ENCODE measurements around the gene TSPO2. TPM values are rescaled to one million over a fixed set of nuclear protein-coding genes. Genes with fewer than 3 reads are reported as not detected.
"Not testable (repeated sequence)": the region's sequence is repeated elsewhere in the genome, so short reads cannot be mapped to it uniquely, and the experiment has no call there.

TSPO2 gene
- total RNA-seq, 1 donor from 2014 or later: not detected

- no peak for DNase-seq
- no peak overlapping the region for H3K27ac Mint-ChIP-seq (ENCODE audit: unreplicated experiment)
- H3K9me3 Mint-ChIP-seq (ENCODE audit: unreplicated experiment): peaks cover 3% of the 10 kb centered on the region
- peaks cover 29% of the 10 kb centered on the region for H3K4me1 Mint-ChIP-seq (ENCODE audit: low read depth, unreplicated experiment)
- no peak for TF ChIP-seq CTCF (IDR thresholded peaks at IDR 0.05; ENCODE audit: partially characterized antibody, unreplicated experiment)
- peaks cover 2% of the 10 kb centered on the region for H3K27me3 Mint-ChIP-seq (ENCODE audit: unreplicated experiment)
- H3K4me3 Mint-ChIP-seq (ENCODE audit: unreplicated experiment): no peak overlapping the region
- no peaks in the 10 kb centered on the region for H3K36me3 Mint-ChIP-seq (ENCODE audit: unreplicated experiment)
Observed at GRCh38 chr6:40998661-40999060, 43.6 kb upstream of the TSPO2 start.

- DNase-seq: no peak
- peaks cover 29% of the 10 kb centered on the region for H3K4me1 Mint-ChIP-seq (ENCODE audit: low read depth, unreplicated experiment)
- peaks cover 3% of the 10 kb centered on the region for H3K9me3 Mint-ChIP-seq (ENCODE audit: unreplicated experiment)
- TF ChIP-seq CTCF (IDR thresholded peaks at IDR 0.05; ENCODE audit: partially characterized antibody, unreplicated experiment): no peak
- H3K36me3 Mint-ChIP-seq (ENCODE audit: unreplicated experiment): no peaks in the 10 kb centered on the region
- no peak overlapping the region for H3K27ac Mint-ChIP-seq (ENCODE audit: unreplicated experiment)
- H3K4me3 Mint-ChIP-seq (ENCODE audit: unreplicated experiment): no peak overlapping the region
- H3K27me3 Mint-ChIP-seq (ENCODE audit: unreplicated experiment): peaks cover 2% of the 10 kb centered on the region
Observed at GRCh38 chr6:40999569-40999968, 42.7 kb upstream of the TSPO2 start.

- H3K4me1 Mint-ChIP-seq (ENCODE audit: low read depth, unreplicated experiment): peaks cover 29% of the 10 kb centered on the region
- no peak for TF ChIP-seq CTCF (IDR thresholded peaks at IDR 0.05; ENCODE audit: partially characterized antibody, unreplicated experiment)
- H3K27me3 Mint-ChIP-seq (ENCODE audit: unreplicated experiment): peaks cover 2% of the 10 kb centered on the region
- H3K9me3 Mint-ChIP-seq (ENCODE audit: unreplicated experiment): peaks cover 2% of the 10 kb centered on the region
- H3K36me3 Mint-ChIP-seq (ENCODE audit: unreplicated experiment): no peaks in the 10 kb centered on the region
- no peak overlapping the region for H3K4me3 Mint-ChIP-seq (ENCODE audit: unreplicated experiment)
- no peak for DNase-seq
- no peak overlapping the region for H3K27ac Mint-ChIP-seq (ENCODE audit: unreplicated experiment)
Observed at GRCh38 chr6:41000248-41000647, 42.0 kb upstream of the TSPO2 start.

- no peak for TF ChIP-seq CTCF (IDR thresholded peaks at IDR 0.05; ENCODE audit: partially characterized antibody, unreplicated experiment)
- Mint-ChIP-seq H3K4me3 (ENCODE audit: unreplicated experiment) (no peak overlapping the region), H3K27me3 (ENCODE audit: unreplicated experiment) (peaks cover 2% of the 10 kb centered on the region), H3K4me1 (ENCODE audit: low read depth, unreplicated experiment) (peaks cover 19% of the 10 kb centered on the region), H3K36me3 (ENCODE audit: unreplicated experiment) (no peaks in the 10 kb centered on the region), H3K27ac (ENCODE audit: unreplicated experiment) (no peak overlapping the region), H3K9me3 (ENCODE audit: unreplicated experiment) (peaks cover 2% of the 10 kb centered on the region)
- no peak for DNase-seq
Observed at GRCh38 chr6:41002168-41002567, 40.1 kb upstream of the TSPO2 start.

- DNase-seq: peak; percentile 38
- H3K36me3 Mint-ChIP-seq (ENCODE audit: unreplicated experiment); H3K27ac Mint-ChIP-seq (ENCODE audit: unreplicated experiment); H3K4me3 Mint-ChIP-seq (ENCODE audit: unreplicated experiment); H3K9me3 Mint-ChIP-seq (ENCODE audit: unreplicated experiment); H3K27me3 Mint-ChIP-seq (ENCODE audit: unreplicated experiment): not testable (repeated sequence)
- peaks cover 13% of the 10 kb centered on the region for H3K4me1 Mint-ChIP-seq (ENCODE audit: low read depth, unreplicated experiment)
- peak; percentile 81 for TF ChIP-seq CTCF (IDR thresholded peaks at IDR 0.05; ENCODE audit: partially characterized antibody, unreplicated experiment)
Observed at GRCh38 chr6:41006217-41006616, 36.0 kb upstream of the TSPO2 start.

- peaks cover 13% of the 10 kb centered on the region for H3K4me1 Mint-ChIP-seq (ENCODE audit: low read depth, unreplicated experiment)
- H3K27ac Mint-ChIP-seq (ENCODE audit: unreplicated experiment); H3K36me3 Mint-ChIP-seq (ENCODE audit: unreplicated experiment); H3K27me3 Mint-ChIP-seq (ENCODE audit: unreplicated experiment); H3K4me3 Mint-ChIP-seq (ENCODE audit: unreplicated experiment); DNase-seq; H3K9me3 Mint-ChIP-seq (ENCODE audit: unreplicated experiment): not testable (repeated sequence)
Observed at GRCh38 chr6:41006980-41007379, 35.3 kb upstream of the TSPO2 start.

Measured in glutamatergic neuron (in vitro differentiated cells).